T-cell (primary cell): ENCODE measurements around the gene PSD4. TPM values are rescaled to one million over a fixed set of nuclear protein-coding genes. Genes with fewer than 3 reads are reported as not detected.
A peak's percentile ranks its signal among the peaks of the same experiment; 100 is the strongest.

ENCODE experiments used
- ATAC-seq, 4 experiments: fragments of 200-7000 bp in 3 of 4; fragments of 150-1000 bp in 1 of 4; cut with Tn5 transposase; replicated peaks in 1 of 4; 1 replicate in 3 of 4; 2 replicates in 1 of 4; pipeline ENCODE4 v1.10.0; 2021; ENCODE audit warnings: moderate library complexity in 3 of 4, mild to moderate bottlenecking in 2 of 4, moderate number of reproducible peaks in 1 of 4
- CTCF ChIA-PET, 2 donors: fragments of 300-600 bp; sonication (Branson Sonifier 250); formaldehyde crosslinking; loops; one replicate each; lab custom pipeline; 2022; ENCODE audit warnings: antibody characterized with exemption in 2 of 2; lab: Charles Lee
- POLR2A ChIA-PET, 2 donors: fragments of 300-600 bp; sonication (Branson Sonifier 250); formaldehyde crosslinking; loops; one replicate each; lab custom pipeline; 2022; ENCODE audit warnings: antibody characterized with exemption in 2 of 2; lab: Charles Lee
- DNase-seq, 35 experiments: peaks; one replicate each; pipeline versions ENCODE4 v3.0.0 to v3.0.0-alpha.2; 2013 to 2023
- H3K27ac ChIP-seq: one replicate; pipeline ENCODE4 v1.5.1; 2013; ENCODE audit warnings: low read length
- H3K27me3 ChIP-seq, 2 experiments: replicated peaks in 1 of 2; 1 replicate in 1 of 2; 2 replicates in 1 of 2; pipeline versions ENCODE4 v1.6.1 to v1.7.0; 2013; ENCODE audit warnings: low read length in 1 of 2, mixed read lengths in 1 of 2; ENCODE audit not compliant: control insufficient read depth in 2 of 2, insufficient read depth in 2 of 2; ENCODE audit errors: extremely low read depth in 1 of 2
- H3K36me3 ChIP-seq, 2 donors: 1 replicate in 1 of 2; 2 replicates in 1 of 2; pipeline versions ENCODE4 v1.6.1 to v1.7.0; 2013; ENCODE audit warnings: low read length in 1 of 2; ENCODE audit not compliant: control insufficient read depth in 2 of 2, insufficient read depth in 1 of 2; ENCODE audit errors: extremely low read depth in 1 of 2
- H3K4me1 ChIP-seq, 2 experiments: 1 replicate in 1 of 2; 2 replicates in 1 of 2; pipeline versions ENCODE4 v1.6.1 to v1.7.0; 2013; ENCODE audit warnings: low read length in 2 of 2, mixed read lengths in 1 of 2; ENCODE audit not compliant: insufficient read depth in 2 of 2, control insufficient read depth in 1 of 2; ENCODE audit errors: extremely low read depth in 1 of 2
- H3K4me3 ChIP-seq, 2 donors: 1 replicate in 1 of 2; 2 replicates in 1 of 2; pipeline versions ENCODE4 v1.5.1 to v1.7.0; 2013; ENCODE audit warnings: mild to moderate bottlenecking in 2 of 2, low read length in 1 of 2, moderate library complexity in 1 of 2; ENCODE audit not compliant: control insufficient read depth in 1 of 2; ENCODE audit errors: extremely low read depth in 1 of 2
- H3K9me3 ChIP-seq: 2 replicates; pipeline ENCODE4 v1.7.0; 2013
- H3K27ac Mint-ChIP-seq, 2 donors: one replicate each; pipeline ENCODE4 v1.8.0; 2020 to 2021; ENCODE audit warnings: mild to moderate bottlenecking in 2 of 2, mixed read lengths in 2 of 2
- H3K27me3 Mint-ChIP-seq, 2 donors: one replicate each; pipeline ENCODE4 v1.8.0; 2021 to 2022; ENCODE audit warnings: mixed read lengths in 2 of 2
- H3K36me3 Mint-ChIP-seq: one replicate; pipeline ENCODE4 v1.8.0; 2021; ENCODE audit warnings: mixed read lengths
- H3K4me1 Mint-ChIP-seq, 3 donors: one replicate each; pipeline ENCODE4 v1.8.0; 2020 to 2022; ENCODE audit warnings: mixed read lengths in 3 of 3, mild to moderate bottlenecking in 1 of 3
- H3K4me3 Mint-ChIP-seq, 3 donors: one replicate each; pipeline ENCODE4 v1.8.0; 2020 to 2022; ENCODE audit warnings: mild to moderate bottlenecking in 3 of 3, mixed read lengths in 3 of 3, moderate library complexity in 3 of 3
- H3K9me3 Mint-ChIP-seq, 3 donors: one replicate each; pipeline ENCODE4 v1.8.0; 2020 to 2022; ENCODE audit warnings: mixed read lengths in 3 of 3
- WGBS: methylation state at CpG from one replicate; pipeline ENCODE4 v1.1.5; 2013; ENCODE audit warnings: missing lambda C conversion rate; ENCODE audit not compliant: insufficient coverage; 5-methylcytosine and 5-hydroxymethylcytosine counted together
- total RNA-seq, 35 experiments: library from RNA in 6 of 35; stranded (reverse) in 6 of 35; fragments of 120-200 nt in 1 of 35; gene quantifications; one replicate each; pipeline versions ENCODE4 v1.2.1 to v1.2.4 and lab custom pipeline; 2013 to 2026

The PSD4 gene
- total RNA-seq, 5 donors from 2014 or later (not counting 1 experiment from before 2014, with no cell fraction given) = 145 to 217 (median 150) TPM

DNA sequence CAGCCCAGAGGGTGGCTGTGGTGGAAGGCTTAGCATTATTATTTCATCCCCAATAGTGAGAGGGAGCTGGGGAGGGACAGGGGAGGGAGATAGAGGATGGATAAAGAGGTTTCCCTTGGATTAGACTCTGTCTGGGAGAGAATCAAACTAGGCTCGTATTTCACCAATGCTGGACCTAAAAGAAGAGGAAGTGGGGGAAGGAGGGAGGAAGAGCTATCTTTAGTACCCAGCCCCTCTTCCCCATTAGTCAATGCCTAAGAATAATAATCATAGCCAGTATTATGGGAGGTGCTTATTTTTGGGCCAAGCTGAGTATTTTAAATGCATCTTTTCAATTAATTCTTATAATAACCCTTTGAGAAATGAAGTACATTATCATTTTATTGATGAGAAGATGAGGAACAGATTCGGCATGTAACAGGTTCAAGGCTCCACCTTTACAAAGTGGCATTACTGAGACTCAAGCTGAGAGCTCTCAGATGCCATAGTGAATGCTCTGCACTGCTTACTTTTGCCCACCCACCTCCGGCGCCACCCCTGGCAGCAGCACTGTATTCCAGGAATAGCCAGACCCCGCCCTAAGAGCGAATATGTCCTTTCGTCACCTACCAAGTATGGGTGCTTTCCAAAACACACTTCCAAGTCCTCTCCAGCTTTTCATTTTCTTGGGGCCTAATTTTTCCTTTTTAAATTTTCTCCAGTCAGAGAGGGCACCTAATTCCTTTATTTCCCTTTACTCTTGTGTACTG lies 83.9 kb downstream of the PSD4 start:
- Histone ChIP-seq H3K27me3 (peaks cover 0 to 3% of the 10 kb centered on the region in 2 experiments), H3K36me3 (no peaks in the 10 kb centered on the region), H3K27ac (no peak overlapping the region), H3K9me3 (no peaks in the 10 kb centered on the region), H3K4me1 (peaks cover 27 to 30% of the 10 kb centered on the region in 2 experiments), H3K4me3 (no peak overlapping the region)
- no peaks in the 10 kb centered on the region for H3K27me3 Mint-ChIP-seq
- H3K27ac Mint-ChIP-seq = no peak overlapping the region
- DNase-seq (no peak), ATAC-seq (no peak)
- H3K4me3 Mint-ChIP-seq = peak overlapping the region in 1 of 3 donors; percentile 53
- POLR2A ChIA-PET = interaction anchor here (0.6 kb wide), 3 partner anchors 13 to 271 kb away, joined by 3 to 5 read pairs (median 3); no protein-coding TSS in a partner anchor
- H3K36me3 Mint-ChIP-seq = no peaks in the 10 kb centered on the region
- H3K9me3 Mint-ChIP-seq = no peaks in the 10 kb centered on the region
- WGBS = 77% methylated on average over 5 of the region's 7 CpGs
- CTCF ChIA-PET = interaction anchor here in 1 of 2 donors (1.1 to 1.2 kb wide), 2 partner anchors 9 to 13 kb away, joined by 3 to 5 read pairs; no protein-coding TSS in a partner anchor
- peaks cover 62 to 80% (median 64%) of the 10 kb centered on the region in 3 donors for H3K4me1 Mint-ChIP-seq

DNA sequence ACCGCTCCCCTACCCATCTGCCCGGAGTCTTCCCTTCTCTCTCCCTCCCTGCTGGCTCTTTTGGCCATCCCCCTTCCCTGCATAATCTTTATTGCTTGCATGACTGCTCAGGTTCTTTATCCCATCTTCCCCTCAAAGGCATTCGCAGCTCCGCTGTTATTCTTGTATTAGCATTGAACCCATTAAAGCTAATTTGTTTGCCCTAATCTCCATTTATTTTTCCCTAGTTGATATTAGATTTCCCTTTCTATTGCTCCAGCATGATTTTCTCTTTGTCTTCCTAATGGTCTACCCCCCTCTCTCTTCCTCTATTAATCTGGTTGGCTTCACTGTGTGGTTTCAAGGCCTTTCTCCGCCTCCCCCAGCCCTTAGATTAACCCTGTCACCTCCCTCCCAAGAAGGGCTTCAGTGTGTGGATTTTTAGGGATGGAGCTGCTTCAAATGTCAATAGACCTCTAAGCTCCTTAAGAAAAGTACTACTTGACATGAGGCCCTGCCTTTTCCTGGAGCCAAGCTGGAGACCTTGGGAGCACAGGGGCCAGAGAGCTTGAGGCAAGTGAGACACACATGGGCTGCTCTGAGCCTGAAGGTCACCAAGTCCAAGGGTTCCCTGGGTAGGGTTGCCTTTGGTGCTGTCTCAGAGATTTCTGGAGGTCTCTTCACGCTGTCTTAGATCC lies 84.8 kb downstream of the PSD4 start:
- WGBS = 72% methylated on average over 4 of the region's 6 CpGs
- no peak for DNase-seq
- Histone ChIP-seq H3K4me1 (peaks cover 18 to 21% of the 10 kb centered on the region in 2 experiments), H3K9me3 (no peaks in the 10 kb centered on the region), H3K36me3 (no peaks in the 10 kb centered on the region), H3K27ac (no peak overlapping the region), H3K4me3 (no peak overlapping the region), H3K27me3 (peaks cover 0 to 5% of the 10 kb centered on the region in 2 experiments)
- ATAC-seq = no peak
- CTCF ChIA-PET = interaction anchor here in 1 of 2 donors (1.2 kb wide), 1 partner anchor 10 kb away, joined by 5 read pairs; no protein-coding TSS in a partner anchor
- Mint-ChIP-seq H3K4me3 (no peak overlapping the region), H3K4me1 (peaks cover 53 to 70% (median 54%) of the 10 kb centered on the region in 3 donors), H3K27ac (peak overlapping the region; percentile 34 to 43), H3K27me3 (no peaks in the 10 kb centered on the region), H3K9me3 (no peaks in the 10 kb centered on the region), H3K36me3 (peaks cover 3% of the 10 kb centered on the region)
- POLR2A ChIA-PET = interaction anchor here in 1 of 2 donors (0.6 kb wide), 2 partner anchors 125 to 272 kb away, joined by 3 to 4 read pairs; no protein-coding TSS in a partner anchor

Other genes with a start within 250 kb of the PSD4 start
- gene IL36G, start 196.0 kb upstream of the PSD4 start, total RNA-seq = not detected
- under 1 TPM in 4 of 5 donors, not detected in 1; 0.32 to 0.60 (median 0.58) TPM for gene IL36A, start 168.5 kb upstream of the PSD4 start, total RNA-seq
- not detected for gene IL36B, start 121.1 kb upstream of the PSD4 start, total RNA-seq
- not detected for gene IL36RN, start 114.8 kb upstream of the PSD4 start, total RNA-seq
- gene IL1F10, start 106.0 kb upstream of the PSD4 start, total RNA-seq = not detected
- gene IL1RN, start 46.4 kb upstream of the PSD4 start, total RNA-seq = not detected
- 1 to 10 TPM; 1.0 to 1.8 (median 1.3) TPM for gene PAX8, start 105.0 kb downstream of the PSD4 start, total RNA-seq